Measurements from ENCODE around the gene HK1.
"Not testable (repeated sequence)": the region's sequence is repeated elsewhere in the genome, so short reads cannot be mapped to it uniquely, and the experiment has no call there.

The HK1 gene

DNA sequence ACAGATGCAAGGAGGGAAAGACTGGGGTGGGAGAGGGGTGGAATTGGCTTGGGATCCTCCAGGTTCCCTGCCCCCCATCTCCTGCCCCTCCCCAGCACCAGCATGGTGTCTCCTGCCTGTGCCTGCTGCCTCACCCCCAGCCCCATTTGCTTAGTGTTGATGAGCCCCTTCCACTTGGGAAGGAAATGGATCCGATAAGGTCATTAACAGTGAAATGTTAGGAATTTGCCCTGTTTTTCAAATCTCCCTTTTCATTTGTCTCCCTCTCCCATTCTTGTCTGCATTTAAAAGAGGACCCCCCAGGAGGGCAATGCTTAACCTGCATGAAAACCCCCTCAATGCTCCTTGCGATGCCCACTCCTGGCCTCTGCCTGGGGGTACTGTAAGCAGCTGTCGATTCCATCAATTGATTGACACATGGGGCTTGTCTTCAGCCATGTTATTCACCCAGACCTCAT is 51.5 kb downstream of the HK1 start:
- DNase-seq, result no peak

DNA sequence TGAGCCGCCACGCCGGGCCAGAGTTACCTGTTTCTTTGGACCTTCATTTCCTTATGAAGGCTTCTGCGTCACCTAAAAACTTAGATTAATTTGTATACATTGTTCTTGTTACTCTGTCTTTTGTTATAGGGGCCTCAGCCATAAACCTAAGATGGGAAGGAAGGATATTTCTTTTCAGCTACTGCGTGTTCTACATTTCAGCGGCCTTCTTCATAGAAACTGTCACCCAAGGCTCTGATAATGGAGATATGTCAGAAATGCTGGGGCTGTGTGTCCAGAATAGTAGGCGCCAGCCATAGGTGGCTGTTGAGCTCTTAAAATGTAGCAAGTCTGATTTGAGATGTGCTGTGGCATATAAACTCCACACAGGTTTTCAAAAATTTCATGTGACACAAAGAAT is 52.9 kb downstream of the HK1 start:
- DNase-seq, result no peak

GRCh38 chr10:69332278-69333010 is 54.1 kb downstream of the HK1 start:
- no peak for DNase-seq

GRCh38 chr10:69333205-69333604 is 54.9 kb downstream of the HK1 start:
- DNase-seq, result no peak

GRCh38 chr10:69333865-69334301 is 55.6 kb downstream of the HK1 start:
- not testable (repeated sequence) for DNase-seq

GRCh38 chr10:69334302-69335062 is 56.2 kb downstream of the HK1 start:
- no peak for DNase-seq

DNA sequence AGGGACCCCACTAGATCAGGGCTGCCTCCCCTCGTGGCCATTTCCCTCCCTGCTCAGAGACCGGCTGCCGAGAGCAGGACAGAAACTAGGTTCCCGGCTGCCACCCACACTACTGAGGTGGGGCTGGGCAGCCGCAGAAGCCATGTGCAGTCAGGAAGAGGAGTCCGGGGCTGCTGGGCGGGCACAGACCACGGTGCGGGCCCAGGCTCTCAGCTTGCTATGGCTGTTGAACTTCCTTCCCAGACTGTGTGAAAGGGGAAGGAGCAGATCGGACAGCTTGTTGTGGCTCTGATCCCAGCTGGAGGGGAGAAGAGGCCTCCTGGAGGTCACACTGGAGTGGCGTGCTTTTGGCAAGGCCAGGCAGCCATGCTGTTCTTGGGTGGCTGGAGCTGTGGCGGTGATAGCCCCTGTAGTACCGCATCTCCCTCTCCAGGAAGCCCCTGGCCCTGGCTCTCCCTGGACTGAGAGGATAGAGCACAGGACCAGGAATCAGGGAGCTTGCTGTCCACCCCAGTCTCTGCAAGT is 56.8 kb downstream of the HK1 start:
- peak; percentile 54 for DNase-seq

GRCh38 chr10:69335613-69336012 is 57.3 kb downstream of the HK1 start:
- no peak for DNase-seq

GRCh38 chr10:69336952-69337295 is 58.6 kb downstream of the HK1 start:
- DNase-seq, result no peak

GRCh38 chr10:69337296-69338132 is 59.2 kb downstream of the HK1 start:
- DNase-seq, result no peak

DNA sequence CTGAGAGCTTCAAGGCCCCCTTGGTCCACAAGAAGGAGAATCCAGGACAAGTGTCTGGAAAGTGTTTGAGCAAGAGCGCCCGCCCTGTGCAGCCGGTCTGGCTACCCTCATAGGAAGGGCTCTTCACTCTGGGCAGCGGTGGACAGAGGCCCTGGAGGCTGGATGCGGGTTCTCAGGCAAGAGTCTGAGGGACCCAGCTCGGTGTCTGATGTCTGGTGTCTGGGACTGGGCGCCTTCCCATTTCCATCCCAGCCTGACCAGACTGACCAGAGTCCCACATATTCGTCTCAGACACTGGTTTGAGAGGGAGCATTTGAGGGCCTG is 59.8 kb downstream of the HK1 start:
- DNase-seq, result no peak

DNA sequence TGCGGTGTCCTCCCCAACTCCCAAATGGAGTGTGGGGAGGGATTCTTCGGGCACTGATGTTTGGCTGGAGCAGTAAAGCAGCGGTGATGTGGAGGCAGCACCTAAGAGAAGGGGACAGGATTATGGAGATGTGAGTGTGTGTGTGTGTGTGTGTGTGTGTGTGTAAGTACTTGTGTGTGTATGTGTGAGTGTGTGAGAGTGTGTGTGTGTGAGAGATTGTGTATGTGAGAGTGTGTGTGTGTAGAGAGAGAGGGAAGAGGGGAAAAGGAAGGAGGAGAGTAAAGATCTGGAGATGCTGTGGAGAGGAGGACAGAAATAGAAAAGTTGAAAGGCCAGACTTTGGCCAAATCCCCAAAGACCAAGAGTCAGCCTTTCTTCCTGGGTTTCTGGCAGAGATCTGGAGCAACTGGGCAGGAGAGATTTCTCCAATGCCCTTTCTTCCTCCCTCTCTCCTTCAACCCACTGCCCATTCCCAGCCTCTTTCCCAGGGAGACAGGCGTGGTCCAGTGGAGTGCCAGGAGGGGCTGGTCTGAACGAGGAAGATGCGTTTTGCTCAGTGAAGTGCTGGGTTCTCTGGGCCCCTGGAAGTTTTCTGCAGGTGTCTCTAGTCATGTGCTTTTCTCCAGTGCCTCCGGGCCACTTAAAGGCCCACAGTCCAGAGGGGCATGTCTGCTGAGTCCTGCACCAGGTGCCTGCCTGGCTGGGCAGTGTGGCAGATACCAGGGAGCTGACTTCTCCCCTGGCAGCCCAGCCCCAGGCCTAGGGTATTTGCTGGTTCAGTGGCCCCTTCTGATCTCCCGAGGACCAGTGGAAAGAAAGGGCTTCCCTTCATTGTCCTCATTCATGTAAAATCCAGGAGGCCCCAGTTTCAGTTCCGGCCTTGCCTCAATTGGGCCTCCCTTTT is 60.5 kb downstream of the HK1 start:
- no peak for DNase-seq

- no peak for DNase-seq
Measured at GRCh38 chr10:69340695-69341094, 62.4 kb downstream of the HK1 start.

GRCh38 chr10:69343905-69344304 is 65.6 kb downstream of the HK1 start:
- no peak for DNase-seq

- no peak for DNase-seq
Measured at GRCh38 chr10:69344591-69345252, 66.4 kb downstream of the HK1 start.

- DNase-seq, result no peak
Measured at GRCh38 chr10:69345402-69345801, 67.1 kb downstream of the HK1 start.

- DNase-seq, result no peak
Measured at GRCh38 chr10:69345890-69346474, 67.7 kb downstream of the HK1 start.

DNA sequence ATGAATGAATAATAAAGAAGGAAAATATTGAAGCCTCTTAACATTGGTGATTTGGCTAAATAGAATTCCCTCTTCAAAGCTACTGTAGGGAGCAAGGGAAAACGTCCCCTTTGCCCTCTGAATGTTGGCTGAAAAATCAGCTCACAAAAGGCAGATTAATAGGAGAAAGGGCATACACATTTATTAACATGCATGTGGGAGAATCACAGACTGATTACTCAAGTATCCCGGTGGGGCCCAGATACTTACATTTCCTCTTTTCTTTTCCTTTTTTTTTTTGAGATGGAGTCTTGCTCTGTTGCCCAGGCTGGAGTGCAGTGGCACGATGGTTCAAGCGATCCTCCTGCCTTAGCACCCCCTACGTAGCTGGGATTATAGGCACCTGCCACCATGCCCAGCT is 68.5 kb downstream of the HK1 start:
- DNase-seq, result no peak

GRCh38 chr10:69348816-69349541 is 70.7 kb downstream of the HK1 start:
- no peak for DNase-seq

- DNase-seq, result no peak
Measured at GRCh38 chr10:69349542-69349888, 71.2 kb downstream of the HK1 start.

- no peak for DNase-seq
Measured at GRCh38 chr10:69351589-69351988, 73.3 kb downstream of the HK1 start.

Data from activated CD4-positive, alpha-beta T cell treated with anti-CD3 and anti-CD28 coated beads for 48 hours (primary cell).